RPMI8226 (cell line): ENCODE data around the gene PSTPIP1.
"Not testable (repeated sequence)": the region's sequence is repeated elsewhere in the genome, so short reads cannot be mapped to it uniquely, and the experiment has no call there.

Source experiments
- DNase-seq: peaks from one replicate; pipeline ENCODE4 v3.0.0-alpha.2; 2015

The PSTPIP1 gene

GRCh38 chr15:76994971-76995945 lies at the start of gene PSTPIP1:
TSS of gene PSTPIP1 (plus strand) at chr15:76995126. CDS start at chr15:76995574, 448 bp downstream.
- DNase-seq: no peak

DNA sequence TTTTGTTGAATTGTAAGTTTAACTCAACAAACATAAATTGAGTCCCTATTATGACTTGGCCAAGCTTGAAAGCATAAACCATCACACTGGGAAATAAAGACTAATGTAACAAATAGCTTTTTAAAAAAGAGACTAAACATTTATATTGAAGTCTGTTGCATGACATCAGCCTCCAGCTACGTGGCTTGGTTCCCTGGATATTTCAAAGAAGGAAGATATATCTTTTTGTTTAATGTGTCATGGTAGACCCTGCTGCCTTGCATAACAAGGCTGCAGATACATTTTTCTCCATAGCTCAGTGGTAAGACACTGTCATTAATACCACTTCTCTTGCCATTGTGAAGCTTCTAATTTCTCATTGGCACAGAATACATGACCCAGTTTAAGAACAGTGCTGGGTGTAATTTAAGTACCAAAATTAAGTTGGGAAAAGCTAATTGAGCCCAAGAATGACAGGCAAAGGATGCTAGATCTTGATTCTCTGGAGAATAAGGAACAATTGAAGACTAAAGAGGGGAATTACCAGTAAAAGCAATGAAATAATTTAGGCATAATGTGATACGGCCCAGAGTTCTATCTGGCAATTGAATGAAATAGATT lies 49.3 kb upstream of the PSTPIP1 start:
- no peak for DNase-seq

GRCh38 chr15:76947454-76947853 lies 47.5 kb upstream of the PSTPIP1 start:
- no peak for DNase-seq

- no peak for DNase-seq
These were observed 43.7 kb upstream of the PSTPIP1 start for GRCh38 chr15:76951220-76951619.

DNA sequence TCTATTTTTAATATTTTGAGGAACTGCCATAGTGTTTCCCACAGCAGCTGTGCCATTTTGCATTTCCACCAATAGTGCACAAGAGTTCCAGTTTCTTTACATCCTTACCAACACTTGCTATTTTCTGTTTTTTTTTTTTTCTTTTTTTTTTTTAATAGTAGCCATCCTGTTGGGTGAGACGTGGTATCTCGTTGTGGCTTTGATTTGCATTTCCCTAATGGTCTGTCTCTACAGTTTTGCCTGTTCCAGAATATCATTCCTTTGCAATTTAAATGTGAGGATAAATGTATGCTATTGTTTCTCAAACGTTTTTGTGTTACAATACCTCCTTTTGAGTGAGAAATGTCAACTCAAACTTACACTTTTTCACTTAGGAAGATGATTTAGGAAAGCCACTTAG lies 41.0 kb upstream of the PSTPIP1 start:
- no peak for DNase-seq

GRCh38 chr15:76954744-76955143 lies 40.2 kb upstream of the PSTPIP1 start:
- no peak for DNase-seq

- DNase-seq: no peak
These were observed 33.5 kb upstream of the PSTPIP1 start for GRCh38 chr15:76961268-76962011.

GRCh38 chr15:76962337-76963013 lies 32.5 kb upstream of the PSTPIP1 start:
- no peak for DNase-seq

DNA sequence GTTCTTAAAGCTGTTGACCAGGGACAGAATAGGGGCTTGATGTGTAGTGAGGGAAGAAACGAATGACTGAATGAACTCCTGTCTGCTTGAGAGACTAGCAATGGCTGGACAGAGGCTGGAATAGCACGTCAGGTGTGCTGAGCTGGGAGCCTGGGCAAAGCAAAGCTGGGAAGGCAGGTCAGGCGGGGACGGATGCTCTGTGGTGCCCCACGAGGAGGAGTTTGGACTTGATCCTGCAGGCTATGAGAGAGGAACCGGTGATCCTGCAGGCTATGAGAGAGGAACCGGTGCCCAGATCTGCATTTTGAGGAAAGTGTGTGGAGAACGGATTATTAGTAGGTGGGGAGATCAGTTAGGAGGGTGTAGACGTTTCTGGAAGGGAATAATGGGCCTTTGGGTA lies 31.3 kb upstream of the PSTPIP1 start:
- DNase-seq: no peak

- DNase-seq: no peak
These were observed 30.8 kb upstream of the PSTPIP1 start for GRCh38 chr15:76964157-76964556.

- not testable (repeated sequence) for DNase-seq
These were observed 28.9 kb upstream of the PSTPIP1 start for GRCh38 chr15:76966051-76966450.

DNA sequence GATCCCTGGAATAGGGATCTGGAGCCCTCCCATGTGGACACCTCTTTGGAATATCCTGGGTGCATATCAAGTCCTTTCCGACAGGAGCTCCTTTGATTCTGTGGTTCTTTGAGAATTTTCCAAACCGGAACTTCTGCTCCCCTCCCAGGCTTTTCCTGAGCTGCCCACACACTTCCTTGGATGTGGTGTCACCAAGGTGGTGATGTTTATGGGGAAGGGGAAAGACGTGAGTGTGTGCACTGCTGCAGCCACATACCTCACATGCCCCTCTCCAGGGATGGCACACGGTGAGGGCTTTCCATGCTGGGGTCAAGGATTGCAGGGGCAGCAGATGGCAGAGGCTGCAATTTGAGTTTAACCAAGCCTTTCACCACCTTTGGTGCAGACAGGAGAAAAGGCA lies 27.9 kb upstream of the PSTPIP1 start:
- no peak for DNase-seq

- DNase-seq: no peak
These were observed 26.6 kb upstream of the PSTPIP1 start for GRCh38 chr15:76968306-76968705.

GRCh38 chr15:76972389-76973361 lies 22.3 kb upstream of the PSTPIP1 start:
- DNase-seq: no peak

DNA sequence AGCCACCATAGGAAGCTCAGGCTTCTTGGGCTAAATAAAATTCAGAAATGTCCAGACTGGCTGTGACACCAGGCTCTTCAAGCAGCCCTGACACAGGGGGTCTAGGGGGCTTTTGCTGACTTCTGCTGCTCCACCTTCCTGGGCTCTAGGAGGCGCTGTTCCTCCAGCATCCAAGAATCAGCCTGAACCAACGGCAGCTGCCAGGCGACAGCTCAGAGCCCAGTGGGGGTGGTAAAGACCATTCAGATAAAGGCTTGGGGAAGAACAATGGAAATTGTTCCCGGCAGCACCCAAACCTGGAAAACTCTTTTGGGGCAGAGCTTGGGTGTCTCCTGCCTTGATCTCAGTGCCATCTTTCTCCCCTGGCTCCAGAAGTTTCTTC lies 21.6 kb upstream of the PSTPIP1 start:
- DNase-seq: peak; percentile 46

DNA sequence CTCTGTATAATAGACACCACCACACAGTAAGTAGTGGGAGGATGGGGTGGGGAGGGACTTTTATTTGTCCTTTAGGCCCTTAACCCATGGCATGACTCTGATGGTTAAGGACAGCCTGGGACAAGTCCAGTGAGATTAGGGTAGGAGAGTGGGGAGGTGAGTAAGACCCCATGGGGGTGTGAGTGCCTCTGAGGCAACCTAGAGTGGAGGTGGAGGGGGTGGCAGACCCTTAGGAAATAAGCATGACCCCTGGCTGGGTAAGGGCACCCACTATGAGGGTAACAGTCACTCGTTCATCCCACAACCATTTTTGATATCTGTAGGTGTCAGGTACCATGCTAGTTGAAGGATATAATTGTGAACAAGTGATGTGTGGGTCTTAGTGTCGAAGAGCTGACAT lies 21.0 kb upstream of the PSTPIP1 start:
- DNase-seq: no peak

GRCh38 chr15:76974456-76975036 lies 20.4 kb upstream of the PSTPIP1 start:
- no peak for DNase-seq

DNA sequence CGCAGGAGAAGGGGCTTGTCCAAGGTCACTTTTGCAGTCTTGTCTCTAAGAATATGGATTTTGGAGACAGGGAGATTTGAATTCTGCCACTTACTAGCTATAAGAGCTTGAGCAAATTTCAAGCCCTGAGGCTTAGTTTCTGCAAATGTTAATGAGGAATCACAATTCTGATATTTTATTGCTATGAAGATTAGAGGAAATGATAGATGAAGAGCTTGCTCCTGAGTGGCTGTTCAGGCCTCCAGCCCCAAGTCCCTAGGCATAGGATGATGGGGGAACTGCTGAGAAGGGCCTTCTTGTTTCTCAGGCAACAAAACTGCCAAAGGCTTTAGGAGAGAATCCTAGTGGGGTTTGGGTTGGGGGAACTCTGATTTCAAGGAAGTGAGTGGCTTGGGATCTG lies 18.8 kb upstream of the PSTPIP1 start:
- DNase-seq: no peak

DNA sequence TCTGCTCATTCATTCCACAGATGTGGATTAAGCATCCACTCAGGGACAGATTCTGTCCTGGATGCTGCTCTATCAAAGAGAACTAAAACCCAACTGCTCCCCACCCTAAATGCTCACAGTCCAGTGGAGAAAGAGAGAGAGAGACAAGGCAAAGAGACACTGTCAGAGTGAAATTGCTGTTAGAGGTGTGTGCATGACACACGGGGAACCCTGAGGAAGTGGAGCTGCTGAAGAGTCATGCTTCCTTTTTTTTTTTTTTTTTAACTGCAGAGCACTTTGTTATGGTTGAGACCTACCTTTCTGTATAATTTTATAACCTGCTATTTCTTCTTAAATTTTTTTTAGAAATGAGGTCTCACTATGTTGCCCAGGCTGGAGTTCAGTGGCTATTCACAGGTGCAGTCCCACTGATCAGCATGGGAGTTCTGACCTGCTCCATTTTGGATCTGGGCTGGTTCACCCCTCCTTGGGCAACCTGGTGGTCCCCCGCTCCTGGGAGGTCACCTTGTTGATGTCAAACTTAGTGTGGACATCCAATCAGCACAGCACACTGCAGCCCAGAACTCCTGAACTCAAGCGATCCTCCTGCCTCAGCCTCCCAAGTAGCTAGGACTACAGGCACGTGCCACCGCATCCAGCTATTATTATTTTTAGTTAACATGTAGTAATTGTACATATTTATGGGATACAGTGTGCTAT lies 18.2 kb upstream of the PSTPIP1 start:
- DNase-seq: no peak

GRCh38 chr15:76978522-76979330 lies 16.2 kb upstream of the PSTPIP1 start:
- no peak for DNase-seq
